ENCODE measurements around the gene MGAT3.

Gene MGAT3

DNA sequence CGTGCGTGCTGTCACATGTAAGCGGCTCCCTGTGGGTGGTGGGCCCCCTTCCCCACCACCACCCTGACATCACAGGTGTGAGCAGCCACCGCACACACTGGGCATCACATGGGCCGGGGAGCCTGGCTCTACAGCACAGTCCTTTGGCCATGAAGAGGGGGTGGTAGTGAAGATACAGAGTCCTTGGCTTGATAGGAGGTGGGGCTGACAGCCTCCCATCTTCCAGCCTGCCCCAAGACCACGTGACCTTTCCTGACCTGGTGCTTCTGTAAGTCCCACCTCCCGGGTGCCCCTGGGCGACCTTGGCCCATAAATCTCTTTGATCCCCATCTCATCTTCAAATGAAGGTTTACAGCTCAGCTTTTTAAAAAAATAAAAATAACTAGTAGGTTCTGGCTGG, 21.2 kb upstream of the MGAT3 start:
- no peak overlapping the region for H3K4me3 ChIP-seq (ENCODE audit: low read depth, low read length)
- no peaks in the 10 kb centered on the region for H3K36me3 ChIP-seq (ENCODE audit: insufficient read depth, low read length)
- H3K79me2 ChIP-seq (ENCODE audit: control insufficient read depth, insufficient read depth, low read length, unreplicated experiment) = no peaks in the 10 kb centered on the region
- no peak overlapping the region for H2AFZ ChIP-seq (ENCODE audit: low read length, unreplicated experiment)
- peaks cover 16% of the 10 kb centered on the region for H3K4me1 ChIP-seq (ENCODE audit: control insufficient read depth, insufficient read depth, low read length, unreplicated experiment)
- H3K27me3 ChIP-seq (ENCODE audit: insufficient read depth, low read length) = no peaks in the 10 kb centered on the region
- no peak overlapping the region for H3K27ac ChIP-seq (ENCODE audit: low read depth, low read length)

DNA sequence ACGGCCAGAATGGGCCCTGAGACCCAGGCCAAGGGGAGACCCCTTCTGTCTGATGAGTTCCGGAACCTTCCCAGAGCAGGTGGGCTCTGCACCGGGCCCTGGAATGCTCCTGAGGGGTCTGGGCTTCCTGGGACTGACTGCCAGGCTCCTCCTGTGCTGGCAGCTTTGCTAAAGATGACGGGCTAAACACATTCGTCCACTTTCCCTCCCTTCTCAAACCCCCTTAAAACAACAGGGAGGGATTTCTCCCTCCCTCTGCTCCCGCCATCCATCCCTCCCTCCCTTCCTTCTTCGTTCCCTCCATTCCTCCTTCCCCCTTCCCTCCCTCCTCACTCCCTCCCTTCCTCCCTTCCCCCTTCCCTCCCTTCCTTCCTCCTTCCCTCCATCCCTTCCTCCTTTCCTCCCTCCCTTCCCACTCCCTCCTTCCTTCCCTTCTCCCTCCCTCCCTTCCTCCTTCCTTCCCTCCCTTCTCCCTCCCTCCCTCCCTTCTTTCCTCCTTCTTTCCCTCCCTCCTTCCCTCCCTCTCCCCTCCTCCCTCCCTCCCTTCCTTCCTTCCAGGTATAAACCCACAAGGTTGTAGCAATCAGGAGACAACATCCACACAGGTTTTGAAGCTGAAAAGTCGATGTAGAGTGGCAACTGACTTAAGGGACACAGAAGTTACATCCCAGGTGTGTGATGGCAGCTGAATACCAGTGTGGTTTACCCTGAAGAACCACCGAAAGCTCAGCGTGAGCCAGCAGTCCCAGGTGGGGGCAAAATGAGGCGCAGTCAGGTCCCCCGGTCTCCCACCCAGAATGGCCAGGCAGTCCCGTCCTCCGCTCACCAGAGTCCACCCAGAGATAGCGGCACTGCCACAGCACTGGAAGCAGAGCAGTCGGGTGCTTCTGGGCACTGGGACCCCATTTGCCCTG, 18.8 kb upstream of the MGAT3 start:
- Histone ChIP-seq H2AFZ (ENCODE audit: low read length, unreplicated experiment) (no peak overlapping the region), H3K36me3 (ENCODE audit: insufficient read depth, low read length) (no peaks in the 10 kb centered on the region), H3K27ac (ENCODE audit: low read depth, low read length) (no peak overlapping the region), H3K79me2 (ENCODE audit: control insufficient read depth, insufficient read depth, low read length, unreplicated experiment) (no peaks in the 10 kb centered on the region), H3K27me3 (ENCODE audit: insufficient read depth, low read length) (no peaks in the 10 kb centered on the region), H3K4me3 (ENCODE audit: low read depth, low read length) (peak overlapping the region; percentile 53; the same call in 1 of the 2 replicates), H3K4me1 (ENCODE audit: control insufficient read depth, insufficient read depth, low read length, unreplicated experiment) (peaks cover 3% of the 10 kb centered on the region)

DNA sequence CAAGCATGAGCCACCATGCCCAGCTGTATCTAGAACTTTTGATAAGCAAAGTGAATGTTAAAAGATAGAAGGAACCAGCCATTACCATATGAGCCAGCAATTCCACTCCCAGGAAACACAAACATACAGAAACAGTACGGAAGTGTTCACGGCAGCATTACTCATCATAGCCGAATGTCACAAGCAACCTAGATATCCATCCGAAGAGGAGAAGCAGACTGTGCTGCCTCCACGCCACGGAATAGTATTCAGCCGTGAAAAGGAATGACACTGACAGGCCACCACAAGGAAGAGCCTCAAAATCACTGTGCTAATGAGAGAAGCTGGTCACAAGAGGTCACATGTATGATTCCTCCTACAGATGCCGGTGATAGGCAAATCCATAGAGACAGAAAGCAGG, 17.6 kb upstream of the MGAT3 start:
- Histone ChIP-seq H3K27me3 (ENCODE audit: insufficient read depth, low read length) (no peaks in the 10 kb centered on the region), H3K36me3 (ENCODE audit: insufficient read depth, low read length) (no peaks in the 10 kb centered on the region), H3K79me2 (ENCODE audit: control insufficient read depth, insufficient read depth, low read length, unreplicated experiment) (no peaks in the 10 kb centered on the region), H3K4me3 (ENCODE audit: low read depth, low read length) (no peak overlapping the region), H3K4me1 (ENCODE audit: control insufficient read depth, insufficient read depth, low read length, unreplicated experiment) (peaks cover 3% of the 10 kb centered on the region), H3K27ac (ENCODE audit: low read depth, low read length) (no peak overlapping the region; the same call in 1 of the 2 replicates), H2AFZ (ENCODE audit: low read length, unreplicated experiment) (no peak overlapping the region)

DNA sequence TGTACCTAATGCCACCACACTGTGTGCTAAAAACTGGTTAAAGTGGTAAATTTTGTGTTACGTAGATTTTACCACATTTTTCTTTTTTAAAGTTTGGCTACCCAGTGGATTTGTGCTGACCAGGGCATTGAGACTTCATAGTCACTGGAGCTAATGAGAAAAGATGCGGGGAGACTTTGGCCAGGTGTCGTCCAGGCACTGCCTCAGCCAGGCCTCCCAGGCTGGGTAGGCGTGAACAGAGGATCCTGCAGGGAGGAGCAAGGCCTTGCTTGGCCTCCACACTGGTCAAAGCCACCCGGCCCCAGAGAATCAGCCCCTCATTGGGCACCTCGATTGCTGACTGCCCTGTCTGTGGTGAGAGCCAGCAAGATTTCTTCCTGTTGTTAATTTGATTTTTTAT, 13.4 kb upstream of the MGAT3 start:
- Histone ChIP-seq H3K79me2 (ENCODE audit: control insufficient read depth, insufficient read depth, low read length, unreplicated experiment) (no peaks in the 10 kb centered on the region), H3K27me3 (ENCODE audit: insufficient read depth, low read length) (no peaks in the 10 kb centered on the region), H3K4me3 (ENCODE audit: low read depth, low read length) (no peak overlapping the region), H3K4me1 (ENCODE audit: control insufficient read depth, insufficient read depth, low read length, unreplicated experiment) (no peaks in the 10 kb centered on the region), H3K36me3 (ENCODE audit: insufficient read depth, low read length) (no peaks in the 10 kb centered on the region), H2AFZ (ENCODE audit: low read length, unreplicated experiment) (no peak overlapping the region), H3K27ac (ENCODE audit: low read depth, low read length) (no peak overlapping the region)

DNA sequence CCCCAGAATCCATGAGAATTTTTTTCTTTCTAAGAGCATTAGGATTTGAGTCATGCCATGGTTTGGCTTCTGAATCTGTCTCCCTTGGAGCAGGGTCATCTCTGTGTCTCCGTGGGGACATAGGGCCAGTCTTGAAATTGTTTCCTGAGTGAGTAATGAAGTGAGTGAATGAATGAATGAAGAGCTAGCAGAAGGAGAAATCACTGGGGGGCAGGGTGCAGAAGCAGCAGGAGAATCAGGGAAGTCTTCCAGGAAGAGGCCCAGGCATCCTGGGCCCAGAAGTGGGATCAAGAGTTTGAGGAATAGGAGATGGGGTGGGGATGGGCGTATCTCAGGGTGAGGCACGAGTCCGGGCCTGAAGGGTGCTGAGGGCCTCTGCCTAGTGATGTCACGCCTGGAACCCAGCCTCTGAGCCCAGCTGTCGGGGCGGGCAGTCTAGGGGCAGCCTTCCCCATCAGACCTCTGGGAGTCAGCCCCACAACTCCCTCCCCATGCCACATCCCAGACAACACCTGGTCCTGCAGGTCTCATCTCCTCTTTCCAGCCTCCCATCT, 12.5 kb upstream of the MGAT3 start:
- no peaks in the 10 kb centered on the region for H3K4me1 ChIP-seq (ENCODE audit: control insufficient read depth, insufficient read depth, low read length, unreplicated experiment)
- H3K27me3 ChIP-seq (ENCODE audit: insufficient read depth, low read length) = no peaks in the 10 kb centered on the region
- H3K79me2 ChIP-seq (ENCODE audit: control insufficient read depth, insufficient read depth, low read length, unreplicated experiment) = no peaks in the 10 kb centered on the region
- no peaks in the 10 kb centered on the region for H3K36me3 ChIP-seq (ENCODE audit: insufficient read depth, low read length)
- no peak overlapping the region for H3K4me3 ChIP-seq (ENCODE audit: low read depth, low read length)
- no peak overlapping the region for H2AFZ ChIP-seq (ENCODE audit: low read length, unreplicated experiment)
- no peak overlapping the region for H3K27ac ChIP-seq (ENCODE audit: low read depth, low read length)

DNA sequence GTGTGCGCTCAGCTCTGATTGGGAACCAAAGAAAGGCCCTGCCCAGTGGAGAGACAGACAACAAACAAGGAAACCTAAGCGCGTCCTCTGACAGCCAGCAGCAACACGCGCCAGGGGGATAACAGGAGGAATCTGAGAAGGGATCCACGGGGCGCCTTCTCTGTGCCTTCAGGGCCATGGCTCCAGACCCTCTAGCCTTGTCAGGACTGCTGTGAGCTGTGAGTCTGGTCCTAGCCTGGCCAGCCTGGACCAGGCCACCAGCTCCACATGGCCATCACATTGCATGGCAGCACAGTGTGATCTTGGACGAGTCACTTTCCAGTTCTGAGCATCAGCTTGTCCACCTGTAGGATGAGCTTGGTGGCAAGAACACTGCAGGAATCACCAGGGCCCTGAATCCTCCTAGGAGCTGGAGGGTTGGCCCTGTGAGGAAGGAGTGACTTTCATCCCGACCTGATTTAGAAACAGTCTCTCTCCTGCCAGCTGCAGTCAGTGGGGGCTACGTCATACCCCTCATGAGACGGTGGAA, 11.8 kb upstream of the MGAT3 start:
- no peak overlapping the region for H3K27ac ChIP-seq (ENCODE audit: low read depth, low read length)
- H2AFZ ChIP-seq (ENCODE audit: low read length, unreplicated experiment) = no peak overlapping the region
- H3K4me1 ChIP-seq (ENCODE audit: control insufficient read depth, insufficient read depth, low read length, unreplicated experiment) = no peaks in the 10 kb centered on the region
- no peak overlapping the region for H3K4me3 ChIP-seq (ENCODE audit: low read depth, low read length)
- H3K27me3 ChIP-seq (ENCODE audit: insufficient read depth, low read length) = no peaks in the 10 kb centered on the region
- no peaks in the 10 kb centered on the region for H3K79me2 ChIP-seq (ENCODE audit: control insufficient read depth, insufficient read depth, low read length, unreplicated experiment)
- no peaks in the 10 kb centered on the region for H3K36me3 ChIP-seq (ENCODE audit: insufficient read depth, low read length)

DNA sequence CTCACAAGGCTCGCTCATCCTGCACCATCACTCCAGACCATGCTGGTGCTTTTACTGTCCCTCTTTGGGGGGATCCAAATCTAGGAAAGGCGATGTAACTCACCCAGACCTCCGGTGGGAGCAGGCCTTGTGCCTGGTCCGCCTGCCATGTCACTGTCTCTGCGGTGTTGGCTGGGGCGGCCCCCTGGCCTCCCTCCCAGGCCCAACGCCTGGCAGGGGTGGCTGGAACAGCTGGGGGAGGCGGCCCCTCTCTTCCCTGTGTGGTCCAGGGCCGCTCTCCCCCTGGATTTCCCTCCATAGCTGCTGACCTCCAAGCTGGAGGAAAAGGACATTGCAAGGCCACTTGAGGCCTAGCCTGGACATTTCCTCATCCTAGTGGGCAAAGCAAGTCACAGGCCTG, 11.1 kb upstream of the MGAT3 start:
- Histone ChIP-seq H3K4me1 (ENCODE audit: control insufficient read depth, insufficient read depth, low read length, unreplicated experiment) (no peaks in the 10 kb centered on the region), H3K27me3 (ENCODE audit: insufficient read depth, low read length) (no peaks in the 10 kb centered on the region), H2AFZ (ENCODE audit: low read length, unreplicated experiment) (no peak overlapping the region), H3K4me3 (ENCODE audit: low read depth, low read length) (no peak overlapping the region), H3K27ac (ENCODE audit: low read depth, low read length) (no peak overlapping the region), H3K36me3 (ENCODE audit: insufficient read depth, low read length) (no peaks in the 10 kb centered on the region), H3K79me2 (ENCODE audit: control insufficient read depth, insufficient read depth, low read length, unreplicated experiment) (no peaks in the 10 kb centered on the region)

DNA sequence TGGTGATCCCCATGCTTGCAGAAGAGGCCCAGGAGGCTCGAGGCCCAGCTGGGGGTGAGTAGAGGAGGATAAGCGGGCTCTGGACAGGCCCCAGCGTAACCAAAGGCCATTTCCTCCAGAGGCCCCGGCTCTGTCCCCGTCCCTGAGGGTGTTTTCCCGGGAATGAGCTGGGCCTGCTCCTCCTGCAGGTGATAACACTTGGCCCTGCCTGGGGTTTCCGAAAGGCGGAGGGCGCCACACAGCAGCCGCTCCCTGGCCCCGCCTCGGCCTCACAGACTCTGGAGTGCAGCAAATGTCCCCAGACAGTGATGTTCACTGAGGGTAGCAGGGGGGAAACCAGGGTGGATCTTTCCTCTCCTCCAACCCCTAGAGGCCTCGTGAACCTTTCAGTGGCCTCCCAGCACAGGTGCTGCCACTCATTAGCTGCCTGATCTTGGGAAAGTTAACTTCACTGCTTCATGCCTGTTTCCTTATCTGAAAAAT, 10.5 kb upstream of the MGAT3 start:
- Histone ChIP-seq H2AFZ (ENCODE audit: low read length, unreplicated experiment) (no peak overlapping the region), H3K27ac (ENCODE audit: low read depth, low read length) (no peak overlapping the region), H3K27me3 (ENCODE audit: insufficient read depth, low read length) (no peaks in the 10 kb centered on the region), H3K79me2 (ENCODE audit: control insufficient read depth, insufficient read depth, low read length, unreplicated experiment) (no peaks in the 10 kb centered on the region), H3K4me3 (ENCODE audit: low read depth, low read length) (no peak overlapping the region), H3K4me1 (ENCODE audit: control insufficient read depth, insufficient read depth, low read length, unreplicated experiment) (no peaks in the 10 kb centered on the region), H3K36me3 (ENCODE audit: insufficient read depth, low read length) (no peaks in the 10 kb centered on the region)

DNA sequence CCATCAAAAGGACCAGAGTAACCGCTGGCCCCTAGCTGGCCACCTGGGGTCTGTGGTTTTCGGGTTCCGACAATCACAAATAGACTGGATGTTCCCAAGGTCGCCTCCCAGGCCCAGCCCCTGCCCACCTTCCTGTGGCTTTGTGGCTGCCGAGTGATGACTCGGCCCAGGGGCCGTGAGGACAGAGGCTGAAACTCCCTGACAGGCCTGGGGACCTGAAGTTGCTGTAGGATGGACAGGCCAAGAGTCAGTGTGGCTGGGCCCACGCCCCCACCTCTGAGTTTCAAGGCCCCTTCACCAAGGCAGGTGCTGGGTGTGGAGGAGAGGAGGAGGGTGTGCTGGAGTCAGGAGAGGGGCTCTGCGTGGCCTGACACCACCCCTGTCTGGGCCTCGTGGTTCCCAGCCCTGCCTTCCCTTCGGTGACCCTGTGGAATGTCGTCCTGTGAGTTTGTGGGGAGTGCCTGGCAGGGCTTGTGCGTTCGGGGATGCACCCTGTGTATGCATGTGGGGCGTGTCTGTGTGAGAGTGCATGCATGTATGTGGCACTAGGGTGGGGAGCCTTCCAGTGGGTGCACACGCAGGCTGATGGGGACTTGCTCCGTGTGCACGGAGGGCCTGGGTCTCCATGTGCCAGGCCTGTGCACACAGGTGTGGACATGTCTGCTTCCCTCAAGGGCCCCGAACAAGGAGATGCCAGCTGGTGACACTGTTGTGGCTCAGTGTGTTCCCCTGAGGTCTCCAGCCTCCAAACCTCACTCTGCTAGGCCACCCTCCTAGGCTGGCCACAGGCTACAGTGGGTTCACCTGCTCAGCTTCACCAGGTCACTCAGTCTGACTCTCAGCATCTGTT, 8.4 kb upstream of the MGAT3 start:
- no peaks in the 10 kb centered on the region for H3K27me3 ChIP-seq (ENCODE audit: insufficient read depth, low read length)
- no peaks in the 10 kb centered on the region for H3K36me3 ChIP-seq (ENCODE audit: insufficient read depth, low read length)
- H3K4me3 ChIP-seq (ENCODE audit: low read depth, low read length) = no peak overlapping the region
- H3K79me2 ChIP-seq (ENCODE audit: control insufficient read depth, insufficient read depth, low read length, unreplicated experiment) = no peaks in the 10 kb centered on the region
- no peak overlapping the region for H2AFZ ChIP-seq (ENCODE audit: low read length, unreplicated experiment)
- H3K27ac ChIP-seq (ENCODE audit: low read depth, low read length) = no peak overlapping the region
- no peaks in the 10 kb centered on the region for H3K4me1 ChIP-seq (ENCODE audit: control insufficient read depth, insufficient read depth, low read length, unreplicated experiment)

DNA sequence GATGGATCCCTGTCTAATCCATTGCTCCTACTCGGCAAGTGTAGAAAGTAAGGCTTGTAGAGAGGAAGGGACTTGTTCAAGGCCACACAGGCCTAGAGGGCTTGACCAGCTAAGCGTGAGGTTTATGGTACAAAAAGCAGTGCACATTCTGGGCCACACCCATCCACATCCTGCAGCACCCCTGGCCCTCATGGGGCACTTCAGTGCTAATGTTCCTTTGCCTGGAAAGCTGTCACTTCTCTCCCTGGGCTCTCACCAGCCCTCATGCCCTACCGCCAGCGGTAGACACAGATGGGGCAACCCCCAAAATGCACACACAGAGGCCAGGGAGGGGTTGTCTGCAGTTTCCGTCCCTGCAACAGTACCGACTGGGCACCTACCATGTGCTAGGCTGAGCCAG, 7.1 kb upstream of the MGAT3 start:
- Histone ChIP-seq H3K79me2 (ENCODE audit: control insufficient read depth, insufficient read depth, low read length, unreplicated experiment) (no peaks in the 10 kb centered on the region), H3K27me3 (ENCODE audit: insufficient read depth, low read length) (no peaks in the 10 kb centered on the region), H3K4me1 (ENCODE audit: control insufficient read depth, insufficient read depth, low read length, unreplicated experiment) (peaks cover 2% of the 10 kb centered on the region), H2AFZ (ENCODE audit: low read length, unreplicated experiment) (no peak overlapping the region), H3K4me3 (ENCODE audit: low read depth, low read length) (no peak overlapping the region), H3K36me3 (ENCODE audit: insufficient read depth, low read length) (no peaks in the 10 kb centered on the region), H3K27ac (ENCODE audit: low read depth, low read length) (no peak overlapping the region)

Measured in ACC112 (cell line).